ENCODE data around the gene ALOX5AP.

DNA sequence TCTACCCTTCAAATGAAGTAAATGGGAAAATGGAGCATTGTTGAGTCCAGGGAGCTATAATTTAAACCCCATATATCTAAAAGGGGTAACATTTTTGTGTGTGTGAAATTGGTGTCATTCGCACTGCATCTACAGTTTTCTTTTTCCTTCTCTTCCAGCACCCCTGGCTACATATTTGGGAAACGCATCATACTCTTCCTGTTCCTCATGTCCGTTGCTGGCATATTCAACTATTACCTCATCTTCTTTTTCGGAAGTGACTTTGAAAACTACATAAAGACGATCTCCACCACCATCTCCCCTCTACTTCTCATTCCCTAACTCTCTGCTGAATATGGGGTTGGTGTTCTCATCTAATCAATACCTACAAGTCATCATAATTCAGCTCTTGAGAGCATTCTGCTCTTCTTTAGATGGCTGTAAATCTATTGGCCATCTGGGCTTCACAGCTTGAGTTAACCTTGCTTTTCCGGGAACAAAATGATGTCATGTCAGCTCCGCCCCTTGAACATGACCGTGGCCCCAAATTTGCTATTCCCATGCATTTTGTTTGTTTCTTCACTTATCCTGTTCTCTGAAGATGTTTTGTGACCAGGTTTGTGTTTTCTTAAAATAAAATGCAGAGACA, 28.6 kb downstream of the ALOX5AP start:
- no peak for TF ChIP-seq POLR2AphosphoS5 (IDR thresholded peaks at IDR 0.05)
- TF ChIP-seq, protein P1, sequence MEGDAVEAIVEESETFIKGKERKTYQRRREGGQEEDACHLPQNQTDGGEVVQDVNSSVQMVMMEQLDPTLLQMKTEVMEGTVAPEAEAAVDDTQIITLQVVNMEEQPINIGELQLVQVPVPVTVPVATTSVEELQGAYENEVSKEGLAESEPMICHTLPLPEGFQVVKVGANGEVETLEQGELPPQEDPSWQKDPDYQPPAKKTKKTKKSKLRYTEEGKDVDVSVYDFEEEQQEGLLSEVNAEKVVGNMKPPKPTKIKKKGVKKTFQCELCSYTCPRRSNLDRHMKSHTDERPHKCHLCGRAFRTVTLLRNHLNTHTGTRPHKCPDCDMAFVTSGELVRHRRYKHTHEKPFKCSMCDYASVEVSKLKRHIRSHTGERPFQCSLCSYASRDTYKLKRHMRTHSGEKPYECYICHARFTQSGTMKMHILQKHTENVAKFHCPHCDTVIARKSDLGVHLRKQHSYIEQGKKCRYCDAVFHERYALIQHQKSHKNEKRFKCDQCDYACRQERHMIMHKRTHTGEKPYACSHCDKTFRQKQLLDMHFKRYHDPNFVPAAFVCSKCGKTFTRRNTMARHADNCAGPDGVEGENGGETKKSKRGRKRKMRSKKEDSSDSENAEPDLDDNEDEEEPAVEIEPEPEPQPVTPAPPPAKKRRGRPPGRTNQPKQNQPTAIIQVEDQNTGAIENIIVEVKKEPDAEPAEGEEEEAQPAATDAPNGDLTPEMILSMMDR (IDR thresholded peaks at IDR 0.05): no peak
- no peak for TF ChIP-seq POLR2A (IDR thresholded peaks at IDR 0.05)
- no peak for TF ChIP-seq EP300 (IDR thresholded peaks at IDR 0.05)

Measured in upper lobe of left lung (tissue), 4 donors.